ENCODE data around the gene KANSL1. TPM values are rescaled to one million over a fixed set of nuclear protein-coding genes. Genes with fewer than 3 reads are reported as not detected.
"Not testable (repeated sequence)": the region's sequence is repeated elsewhere in the genome, so short reads cannot be mapped to it uniquely, and the experiment has no call there.

Gene KANSL1
- total RNA-seq, 1 donor from 2014 or later, result 132 TPM

DNA sequence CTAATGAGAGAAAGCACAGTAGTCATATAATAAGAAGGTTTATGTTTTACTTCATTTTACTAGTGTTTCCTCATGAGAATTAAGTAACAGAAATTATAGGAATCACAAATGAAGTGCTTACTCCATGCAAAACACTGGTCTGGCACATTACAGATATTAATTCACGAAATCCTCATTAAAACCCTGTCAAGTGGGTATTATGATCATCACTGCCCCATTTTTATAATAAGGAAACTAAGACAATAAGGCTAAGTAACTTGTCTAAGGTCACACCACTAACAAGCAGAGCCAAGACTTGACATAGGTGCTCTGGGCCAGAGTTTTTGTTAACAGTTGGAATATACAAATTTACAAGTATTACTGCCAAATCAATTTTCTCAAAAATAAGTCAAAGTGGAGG is 83.0 kb downstream of the KANSL1 start:
- DNase-seq (ENCODE audit: low read depth), result no peak

DNA sequence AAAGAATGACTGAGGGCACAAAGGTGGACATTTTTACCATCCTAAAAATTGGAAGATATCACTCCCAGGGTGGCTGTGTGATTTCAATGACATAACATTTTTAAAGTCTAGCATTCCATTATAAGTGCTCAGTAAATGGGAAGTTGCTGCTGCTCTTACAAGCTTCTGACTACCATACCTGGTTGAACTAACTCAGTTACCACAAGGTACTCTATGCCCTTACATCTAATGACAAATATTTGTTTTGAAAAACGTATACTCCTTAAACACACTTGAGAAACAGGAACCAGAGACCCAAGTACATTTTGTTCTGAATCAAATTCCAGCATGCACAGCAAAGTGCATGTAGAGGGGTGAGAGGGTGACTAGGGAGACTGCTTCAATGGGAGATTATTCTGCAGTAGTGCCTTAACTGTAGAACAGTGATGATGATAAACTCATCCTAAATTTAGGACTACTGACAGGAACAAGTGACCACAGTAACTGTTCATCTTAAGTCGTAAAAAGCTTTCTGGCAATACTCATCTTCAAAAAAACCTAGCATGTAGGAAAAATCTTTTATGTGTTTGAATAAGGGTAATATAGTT is 83.5 kb downstream of the KANSL1 start:
- no peak for DNase-seq (ENCODE audit: low read depth)

DNA sequence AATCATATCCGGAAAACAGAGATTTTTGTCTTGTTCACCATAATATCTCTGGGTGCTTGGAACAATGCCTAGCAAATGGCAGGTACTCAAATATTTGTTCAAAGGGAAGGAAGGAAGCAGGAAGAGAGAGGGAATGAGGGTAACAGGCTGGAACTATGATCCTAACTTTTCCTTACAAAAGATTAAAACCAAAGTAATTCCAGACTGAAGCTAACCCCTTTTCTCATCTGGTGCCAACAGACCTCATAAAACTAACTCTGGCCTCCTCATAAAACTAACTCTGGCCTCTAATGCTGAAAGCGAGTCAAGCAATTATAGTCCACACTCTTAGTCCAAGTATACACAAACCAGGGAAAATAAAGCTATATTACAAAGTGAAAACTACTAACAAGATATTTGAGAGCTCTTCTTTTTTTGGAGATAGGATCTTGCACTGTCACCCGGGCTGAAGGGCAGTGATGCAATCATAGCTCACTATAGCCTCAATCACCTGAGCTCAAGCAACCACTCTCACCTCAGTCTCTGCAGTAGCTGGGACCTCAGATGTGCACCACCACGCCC is 84.6 kb downstream of the KANSL1 start:
- no peak for DNase-seq (ENCODE audit: low read depth)

DNA sequence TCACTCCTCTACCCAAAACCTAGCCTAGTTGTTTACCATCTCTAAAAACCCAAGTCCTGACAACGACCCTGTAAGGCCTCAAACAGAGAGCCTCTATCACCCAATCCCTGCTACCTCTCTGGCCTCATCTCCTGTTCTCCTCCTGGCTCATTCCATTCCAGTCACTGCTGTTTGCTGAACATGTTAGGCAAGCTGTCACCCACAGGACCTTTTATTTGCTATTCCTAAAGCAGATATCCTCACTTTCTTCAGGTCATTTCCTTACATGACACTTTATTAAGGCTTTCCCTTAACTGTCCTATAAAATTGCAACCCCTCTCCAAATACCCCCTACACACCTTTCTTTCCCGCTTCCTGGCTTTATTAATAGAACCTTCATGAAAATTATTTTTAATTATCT is 85.1 kb downstream of the KANSL1 start:
- DNase-seq (ENCODE audit: low read depth), result no peak

DNA sequence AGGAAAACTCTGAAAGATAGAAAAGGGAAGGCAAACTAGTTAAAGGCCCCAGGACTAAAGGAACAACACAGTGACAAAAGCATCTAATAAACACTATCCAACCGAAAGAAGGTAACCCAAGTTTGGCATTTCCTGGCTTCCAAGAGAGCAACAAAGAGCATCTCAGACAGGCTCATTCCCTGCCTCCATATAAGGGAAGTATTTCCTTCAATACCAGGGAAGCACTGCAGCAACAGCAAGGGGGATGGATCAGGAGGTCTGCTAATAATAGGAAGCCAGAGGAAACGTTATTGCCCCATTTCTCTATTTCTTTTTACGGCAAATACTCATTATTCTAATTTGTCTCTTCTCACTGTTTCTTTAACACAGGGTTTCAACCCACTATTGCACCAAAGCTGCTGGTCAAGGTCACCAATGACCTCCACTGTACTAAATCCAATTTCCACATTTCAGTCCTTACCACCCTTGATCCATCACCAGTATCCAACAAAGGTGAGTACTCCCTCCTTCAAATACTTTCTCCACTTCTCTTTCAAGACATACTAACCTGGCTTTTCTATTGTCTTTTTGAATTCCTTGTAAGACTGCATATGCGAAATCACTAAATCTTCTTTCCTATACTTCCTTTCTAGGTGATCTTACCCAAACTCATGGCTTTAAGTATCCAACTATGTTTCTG is 86.1 kb downstream of the KANSL1 start:
- no peak for DNase-seq (ENCODE audit: low read depth)

DNA sequence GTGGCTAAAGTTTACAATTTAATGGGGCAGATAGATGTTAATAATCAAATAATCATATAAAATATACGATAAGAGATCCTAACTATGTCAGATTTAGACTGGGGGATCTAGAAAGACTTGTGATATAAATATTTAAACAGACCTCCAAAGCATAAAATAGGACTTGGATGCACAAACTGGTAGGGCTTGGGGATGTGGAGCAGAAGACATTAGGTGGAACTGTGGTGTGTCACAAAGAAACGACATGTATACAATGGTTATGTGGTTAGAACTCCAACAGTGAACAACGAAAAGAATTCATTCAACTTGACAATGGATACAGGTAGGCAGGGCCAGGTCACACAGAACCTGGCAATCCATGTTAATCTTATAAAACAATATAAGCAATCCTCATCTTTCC is 90.4 kb downstream of the KANSL1 start:
- not testable (repeated sequence) for DNase-seq (ENCODE audit: low read depth)

DNA sequence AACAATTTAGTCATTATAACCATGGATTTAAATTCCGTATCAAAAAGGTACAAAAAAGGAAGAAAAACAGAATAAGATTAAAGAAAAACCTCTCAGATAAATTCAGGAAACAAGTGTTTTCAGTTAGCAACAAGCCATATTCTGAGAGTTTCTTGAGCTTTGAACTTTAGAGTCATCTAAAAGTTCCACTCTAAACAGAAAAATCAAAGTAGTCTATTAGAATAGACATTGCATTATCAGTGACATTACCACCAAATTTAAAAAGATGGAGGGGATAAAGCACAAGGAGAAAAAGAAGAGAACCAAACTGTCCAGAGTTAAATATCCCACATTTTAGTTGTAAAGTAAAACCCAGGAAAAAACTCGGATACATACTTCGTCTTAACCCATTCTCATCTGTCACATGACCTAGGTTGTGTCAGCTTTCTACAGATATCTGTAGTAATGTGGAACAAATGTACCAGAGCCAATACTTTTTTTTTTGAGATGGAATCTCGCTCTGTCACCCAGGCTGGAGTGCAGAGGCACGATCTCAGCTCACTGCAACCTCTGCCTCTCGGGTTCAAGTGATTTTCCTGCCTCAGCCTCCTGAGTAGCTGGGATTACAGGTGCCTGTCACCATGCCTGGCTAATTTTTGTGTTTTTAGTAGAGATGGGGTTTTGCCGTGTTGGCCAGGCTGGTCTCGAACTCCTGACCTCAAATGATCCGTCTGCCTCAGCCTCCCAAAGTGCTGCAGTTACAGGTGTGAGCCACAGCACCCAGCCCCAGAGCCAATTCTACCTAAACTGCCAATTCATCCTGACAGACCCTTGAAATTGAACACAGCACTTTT is 91.2 kb downstream of the KANSL1 start:
- DNase-seq (ENCODE audit: low read depth), result not testable (repeated sequence)

DNA sequence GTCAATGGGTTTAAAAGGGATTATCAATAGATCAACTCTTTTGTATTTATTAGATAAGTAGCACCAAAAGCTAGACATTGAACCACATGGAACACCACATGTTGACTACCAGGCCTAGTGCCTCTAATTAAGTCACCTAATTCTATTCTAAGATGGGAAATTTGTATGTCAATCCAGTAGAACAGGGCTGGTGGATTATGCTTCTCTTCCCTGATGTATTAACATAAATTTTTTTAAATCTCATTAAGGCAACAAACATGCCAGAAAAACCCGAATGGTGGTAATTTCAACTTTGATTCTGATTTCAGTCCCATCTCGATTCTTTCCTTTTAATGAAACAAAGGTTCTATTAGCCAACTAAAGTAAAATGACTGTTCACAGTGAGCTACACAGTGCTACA is 92.6 kb downstream of the KANSL1 start:
- DNase-seq (ENCODE audit: low read depth), result no peak

DNA sequence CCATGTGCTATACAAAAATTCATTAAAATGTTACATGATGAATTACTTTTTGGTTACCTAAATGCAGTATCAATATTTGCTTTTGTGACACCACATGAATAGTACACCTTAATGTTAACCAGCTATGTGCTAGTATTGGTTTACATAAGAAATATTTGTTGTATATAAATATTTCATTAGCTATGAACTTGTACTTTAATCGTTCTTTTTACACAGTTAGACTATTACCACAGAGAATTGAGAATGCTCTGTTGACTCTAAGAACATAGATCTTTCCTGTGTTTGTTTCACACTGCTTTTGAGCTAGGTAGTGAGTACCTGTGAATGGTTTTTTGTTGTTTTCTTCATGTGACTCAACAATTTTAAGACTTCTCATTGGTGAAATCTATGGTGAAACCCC is 93.4 kb downstream of the KANSL1 start:
- DNase-seq (ENCODE audit: low read depth), result no peak

DNA sequence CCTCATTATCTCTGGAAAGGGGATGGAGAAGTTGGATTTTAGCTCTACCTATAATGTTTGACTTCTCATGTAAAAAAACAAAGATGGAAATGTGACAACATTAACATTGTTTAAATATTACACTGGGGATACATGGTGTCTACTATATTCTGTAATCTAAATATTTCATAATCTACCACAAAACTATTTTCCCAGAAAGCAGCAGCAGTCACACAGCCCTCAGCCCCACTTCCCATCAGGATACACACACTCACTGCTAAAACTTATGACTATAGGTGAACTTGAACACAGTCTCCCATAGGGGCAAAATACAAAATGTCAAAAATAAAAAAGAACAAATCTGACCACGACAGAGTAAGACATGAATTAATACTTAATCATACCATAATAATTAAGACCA is 95.7 kb downstream of the KANSL1 start:
- no peak for DNase-seq (ENCODE audit: low read depth)

DNA sequence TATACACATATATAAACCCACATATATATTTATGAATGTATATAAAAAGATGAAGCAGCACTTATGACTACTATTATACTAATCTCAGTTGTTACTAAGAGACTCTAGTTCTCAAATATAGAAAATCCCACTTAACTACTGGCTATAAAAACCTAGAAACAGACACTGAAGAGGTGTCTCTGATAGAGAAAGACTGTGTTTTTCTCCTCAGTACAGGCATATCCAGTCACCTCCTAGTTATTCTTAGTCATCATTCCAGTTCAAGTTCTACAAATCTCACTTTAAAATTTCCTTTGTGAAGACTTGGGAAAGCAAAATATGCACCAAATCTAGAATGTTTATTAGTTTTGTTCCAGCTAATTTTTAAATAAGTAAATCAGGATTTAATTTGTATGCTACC is 100.2 kb downstream of the KANSL1 start:
- no peak for DNase-seq (ENCODE audit: low read depth)

DNA sequence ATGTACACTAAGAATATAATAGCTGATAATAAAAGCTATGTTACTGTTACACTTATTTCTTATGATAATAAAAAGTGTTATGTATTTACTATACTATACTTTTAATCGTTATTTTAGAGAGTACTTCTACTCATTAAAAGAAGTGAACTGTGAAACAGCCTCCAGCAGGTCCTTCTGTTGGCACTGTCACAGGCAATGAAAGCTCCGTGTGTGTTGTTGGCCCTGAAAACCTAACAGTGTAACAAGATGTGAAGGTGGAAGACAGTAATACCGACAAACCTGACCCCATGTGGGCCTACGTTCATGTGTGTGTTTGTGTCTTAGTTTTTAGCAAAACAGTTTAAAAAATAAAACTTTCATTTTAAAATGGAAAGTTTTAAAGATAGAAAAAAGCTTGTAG is 102.4 kb downstream of the KANSL1 start:
- DNase-seq (ENCODE audit: low read depth), result no peak

DNA sequence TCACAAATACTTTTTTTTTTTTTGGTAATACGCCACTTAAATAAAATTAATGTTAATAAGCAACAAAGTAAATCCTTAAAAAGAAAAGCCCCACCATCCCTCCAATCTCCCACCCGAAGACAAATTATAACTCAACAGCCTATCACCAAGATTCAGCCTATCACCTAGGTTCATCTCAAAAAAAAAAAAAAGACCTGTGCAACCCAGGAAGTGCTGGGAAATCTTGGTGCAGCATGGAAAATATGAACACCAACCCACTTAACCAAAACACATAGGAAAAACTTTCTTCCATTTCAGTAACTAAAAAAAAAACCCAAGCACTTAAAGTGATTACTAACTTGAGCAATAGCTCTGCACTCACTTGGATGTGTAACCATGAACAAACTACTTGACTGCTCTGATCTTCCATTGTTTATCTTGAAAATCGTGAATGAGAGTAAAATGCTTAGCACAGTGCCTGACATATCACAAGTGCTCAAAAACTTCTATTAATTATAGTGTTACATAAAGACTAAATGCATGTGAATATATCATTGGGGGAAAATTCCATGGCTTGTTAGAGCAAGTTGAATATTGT is 103.8 kb downstream of the KANSL1 start:
- no peak for DNase-seq (ENCODE audit: low read depth)

DNA sequence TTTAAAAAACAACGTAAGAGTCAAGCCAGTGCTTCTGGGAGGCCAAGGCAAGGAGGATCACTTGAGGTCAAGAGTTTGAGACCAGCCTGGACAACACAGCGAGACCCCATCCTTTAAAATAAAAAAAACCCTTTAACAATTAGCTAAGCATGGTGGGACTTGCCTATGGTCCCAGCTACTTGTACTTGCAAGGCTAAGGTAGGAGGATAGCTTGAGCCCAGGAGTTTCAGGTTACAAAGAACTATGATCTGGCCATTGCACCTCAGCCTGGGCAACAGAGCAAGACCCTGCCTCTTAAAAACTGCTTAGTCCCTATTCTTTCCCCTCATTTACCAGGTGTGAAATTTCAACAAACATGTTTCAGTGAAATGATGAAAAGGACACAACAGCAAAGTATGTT is 104.6 kb downstream of the KANSL1 start:
- no peak for DNase-seq (ENCODE audit: low read depth)

DNA sequence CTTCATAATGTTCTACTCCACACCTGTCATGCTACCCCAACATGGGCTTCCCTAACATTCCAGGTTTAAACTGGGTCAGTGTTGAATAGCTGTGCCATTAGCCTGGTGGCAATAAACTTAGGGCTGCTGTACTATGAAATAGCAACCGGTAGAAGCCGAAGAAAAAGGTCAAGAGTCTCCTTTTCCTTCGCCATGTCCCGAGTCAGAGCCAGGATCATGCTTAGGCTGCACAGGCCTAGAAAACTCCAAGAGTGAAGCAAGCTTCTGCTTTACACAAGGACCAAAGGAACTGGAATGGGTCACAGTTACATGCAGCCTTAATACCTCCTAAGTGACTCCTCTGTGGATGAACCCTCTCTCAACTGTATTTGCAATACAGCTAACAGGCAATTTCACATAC is 105.4 kb downstream of the KANSL1 start:
- DNase-seq (ENCODE audit: low read depth), result not testable (repeated sequence)

DNA sequence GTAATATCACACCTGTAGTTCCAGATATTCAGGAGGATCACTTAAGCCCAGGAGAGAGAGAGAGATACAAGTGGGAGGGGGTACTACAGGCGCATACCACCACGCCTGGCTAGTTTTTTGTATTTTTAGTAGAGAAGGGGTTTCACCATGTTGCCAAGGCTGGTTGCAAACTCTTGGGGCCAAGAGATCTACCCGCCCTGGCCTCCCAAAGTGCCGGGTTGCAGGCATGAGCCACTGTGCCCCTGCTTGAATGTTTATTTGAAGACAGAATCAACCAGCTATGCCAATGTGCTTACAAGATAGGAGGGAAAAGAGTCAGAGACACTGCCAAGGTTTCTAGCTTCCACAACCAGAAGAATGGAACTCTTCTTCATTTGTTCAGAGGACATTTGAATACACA is 106.4 kb downstream of the KANSL1 start:
- no peak for DNase-seq (ENCODE audit: low read depth)

DNA sequence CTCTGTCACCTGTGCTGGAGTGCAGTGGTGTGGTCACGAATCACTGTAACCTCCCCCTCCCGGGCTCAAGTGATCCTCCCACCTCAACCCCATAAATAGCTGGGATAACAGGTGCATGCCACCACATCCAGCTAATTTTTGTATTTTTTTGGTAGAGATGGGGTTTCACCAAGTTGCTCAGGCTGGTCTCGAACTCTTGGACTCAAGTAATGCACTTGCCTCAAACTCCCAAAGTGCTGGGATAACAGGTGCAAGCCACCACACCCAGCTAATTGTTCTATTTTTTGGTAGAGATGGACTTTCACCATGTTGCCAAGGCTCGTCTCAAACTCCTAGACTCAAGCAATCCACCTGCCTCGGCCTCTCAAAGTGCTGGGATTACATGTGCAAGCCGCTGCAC is 107.7 kb downstream of the KANSL1 start:
- DNase-seq (ENCODE audit: low read depth), result no peak

DNA sequence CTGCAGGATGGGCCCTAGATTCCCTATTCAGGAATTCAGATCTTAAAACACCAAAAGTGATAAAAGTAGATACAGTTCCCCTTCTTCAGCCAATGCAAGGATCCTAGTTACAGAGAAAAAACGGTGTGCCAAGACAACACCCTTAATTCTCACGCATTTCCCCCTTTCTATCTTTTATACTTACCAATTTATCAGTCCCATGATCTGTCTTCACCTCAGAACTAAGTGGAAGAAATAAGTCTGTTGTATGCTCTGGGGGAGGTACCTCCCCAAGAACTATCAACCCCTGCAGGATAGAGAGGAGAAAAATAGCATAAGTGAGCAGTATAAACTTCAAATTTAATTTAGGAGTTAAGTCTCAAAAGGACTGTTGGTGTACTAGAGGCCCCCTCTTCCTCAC is 111.0 kb downstream of the KANSL1 start:
- DNase-seq (ENCODE audit: low read depth), result no peak

DNA sequence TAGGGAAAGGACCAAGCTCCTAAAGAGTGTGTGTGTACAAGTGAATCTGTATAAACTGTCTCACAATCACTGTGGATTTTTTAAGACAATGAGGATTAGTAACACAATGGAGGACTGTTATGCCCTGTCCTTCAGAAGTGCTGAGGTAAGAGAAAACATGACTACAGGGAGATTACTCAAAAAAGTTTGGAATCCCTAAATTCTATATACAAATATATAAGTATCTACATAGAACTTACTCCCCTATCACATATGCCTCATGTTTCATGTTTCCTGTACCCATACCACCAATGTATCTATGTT is 112.3 kb downstream of the KANSL1 start:
- no peak for DNase-seq (ENCODE audit: low read depth)

DNA sequence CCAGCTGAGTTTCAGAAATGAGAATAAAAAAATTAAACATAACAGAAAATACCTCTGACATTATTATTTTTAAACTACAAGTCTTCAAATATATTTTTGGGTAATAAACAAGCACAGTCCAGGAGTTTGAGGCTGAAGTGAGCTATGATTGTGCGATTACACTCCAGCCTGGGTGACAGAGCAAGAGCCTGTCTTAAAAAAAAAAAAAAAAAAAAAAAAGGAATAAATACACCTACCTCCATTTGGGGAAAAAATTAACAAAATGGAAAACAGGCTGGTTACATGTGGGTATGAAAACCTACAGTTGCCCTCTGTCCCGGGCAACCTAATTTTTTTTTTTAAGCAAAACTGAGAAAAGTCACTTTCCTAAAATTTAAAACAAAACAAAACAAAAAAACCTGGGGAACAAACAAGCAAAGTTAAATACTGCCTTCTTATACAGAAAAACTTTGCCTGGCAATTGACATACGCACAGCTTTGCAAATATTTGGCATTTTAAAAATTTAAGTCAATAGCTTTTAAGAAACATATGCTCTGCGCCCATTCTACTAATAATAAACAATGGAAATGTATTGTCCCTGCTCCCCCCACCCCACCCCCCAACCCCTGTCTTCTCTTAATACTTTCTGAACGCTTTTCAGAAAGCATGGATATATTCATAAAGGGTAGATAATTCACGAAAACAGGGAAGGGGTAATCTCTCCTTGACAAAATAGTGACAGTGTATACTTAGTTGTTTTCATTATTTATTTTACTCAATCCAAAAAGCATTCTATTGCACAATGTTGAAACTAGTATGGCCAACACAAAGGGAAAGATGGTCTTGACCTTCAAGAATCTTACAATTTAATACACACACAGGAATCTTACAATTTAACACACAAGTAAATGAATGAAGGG is 112.9 kb downstream of the KANSL1 start:
- DNase-seq (ENCODE audit: low read depth), result no peak

DNA sequence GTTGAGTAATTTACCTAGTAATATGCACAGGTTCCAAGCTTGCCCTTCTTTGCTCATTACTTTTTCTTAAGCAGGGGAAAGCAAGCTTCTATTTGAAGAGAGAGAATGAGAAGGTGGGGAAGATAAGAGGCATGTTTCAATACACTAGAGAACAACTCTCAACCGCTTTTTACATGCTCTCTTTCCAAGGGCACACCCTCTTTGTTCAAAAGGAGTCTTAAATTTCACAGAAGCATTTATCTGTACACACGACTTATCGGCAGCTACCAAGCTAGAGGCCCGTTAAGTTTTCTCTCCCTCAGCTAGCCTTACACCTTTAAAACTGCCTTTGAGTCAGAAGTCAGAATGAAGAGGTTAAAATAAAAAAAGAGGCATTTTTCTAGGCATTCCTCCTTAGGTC is 114.6 kb downstream of the KANSL1 start:
- no peak for DNase-seq (ENCODE audit: low read depth)

DNA sequence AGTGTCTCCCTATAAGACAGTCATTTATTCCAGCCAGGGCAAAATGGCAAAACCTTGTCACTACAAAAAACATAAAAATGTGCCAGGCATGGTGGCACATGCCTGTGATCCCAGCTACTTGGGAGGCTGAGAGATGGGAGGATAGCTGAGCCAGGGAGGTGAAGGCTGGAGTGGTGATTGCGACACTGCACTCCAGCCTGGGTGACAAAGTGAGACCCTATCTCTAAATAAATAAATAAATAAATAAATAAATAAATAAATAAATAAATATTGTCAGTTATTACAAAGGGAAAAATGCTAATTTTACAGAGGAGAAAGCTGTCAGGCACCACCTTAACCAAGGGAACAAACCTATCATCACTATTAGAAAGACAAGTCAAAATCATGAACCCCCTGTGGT is 118.7 kb downstream of the KANSL1 start:
- no peak for DNase-seq (ENCODE audit: low read depth)
